HepG2 (cell line): ENCODE results near the gene EXOC3L4. TPM values are rescaled to one million over a fixed set of nuclear protein-coding genes. Genes with fewer than 3 reads are reported as not detected.
A peak's percentile ranks its signal among the peaks of the same experiment; 100 is the strongest.

Experiments
- CBX5 ChIP-seq: sonication (generic); formaldehyde crosslinking; IDR thresholded peaks from 2 replicates; pipeline ENCODE4 v1.4.0; 2020; ENCODE audit warnings: missing genetic modification reagents, borderline replicate concordance
- IRF2 ChIP-seq: IDR thresholded peaks from 2 replicates; pipeline ENCODE4 v1.6.1; 2018; ENCODE audit warnings: missing genetic modification reagents, missing compliant biosample characterization
- KDM6A ChIP-seq: IDR thresholded peaks from 2 replicates; pipeline ENCODE4 v1.6.1; 2016; ENCODE audit warnings: low read depth
- MATR3 ChIP-seq: sonication (generic); formaldehyde crosslinking; IDR thresholded peaks from 2 replicates; pipeline ENCODE4 v1.4.0; 2020; ENCODE audit warnings: missing genetic modification reagents
- MYNN ChIP-seq: sonication (generic); formaldehyde crosslinking; IDR thresholded peaks from 2 replicates; pipeline ENCODE4 v1.4.0; 2020; ENCODE audit warnings: mild to moderate bottlenecking, low read depth, missing genetic modification reagents
- PCBP2 ChIP-seq: fragments of 200-400 bp; formaldehyde crosslinking; optimal IDR thresholded peaks from 2 replicates; pipeline ENCODE3; 2018; ENCODE audit warnings: low read length, low read depth; ENCODE audit not compliant: poor library complexity, severe bottlenecking
- RBFOX2 ChIP-seq: fragments of 200-400 bp; formaldehyde crosslinking; IDR thresholded peaks from 2 replicates; pipeline ENCODE4 v1.6.1; 2017; ENCODE audit warnings: low read depth, mild to moderate bottlenecking, low read length
- STAT6 ChIP-seq: sonication (generic); formaldehyde crosslinking; IDR thresholded peaks from 2 replicates; pipeline ENCODE4 v1.4.0; 2020; ENCODE audit warnings: missing genetic modification reagents, mild to moderate bottlenecking, borderline replicate concordance
- ZFP36L2 ChIP-seq: sonication (generic); formaldehyde crosslinking; IDR thresholded peaks from 2 replicates; pipeline ENCODE4 v1.4.0; 2020; ENCODE audit warnings: missing genetic modification reagents
- ZFP37 ChIP-seq: sonication (generic); formaldehyde crosslinking; IDR thresholded peaks from 2 replicates; pipeline ENCODE4 v1.4.0; 2020; ENCODE audit warnings: missing genetic modification reagents, borderline replicate concordance
- ZNF121 ChIP-seq: sonication (generic); formaldehyde crosslinking; IDR thresholded peaks from 2 replicates; pipeline ENCODE4 v1.5.0; 2020; ENCODE audit warnings: mild to moderate bottlenecking, missing genetic modification reagents
- ZNF274 ChIP-seq: sonication (generic); formaldehyde crosslinking; IDR thresholded peaks from 2 replicates; pipeline ENCODE4 v1.5.1; 2020; ENCODE audit warnings: mild to moderate bottlenecking, missing genetic modification reagents
- ZNF3 ChIP-seq: IDR thresholded peaks from 2 replicates; pipeline ENCODE4 v1.7.0; 2017; ENCODE audit warnings: inconsistent platforms
- ZNF576 ChIP-seq: sonication (generic); formaldehyde crosslinking; IDR thresholded peaks from 2 replicates; pipeline ENCODE4 v1.4.0; 2020; ENCODE audit warnings: mild to moderate bottlenecking, missing genetic modification reagents
- ZNF580 ChIP-seq: IDR thresholded peaks from 2 replicates; pipeline ENCODE4 v1.6.1; 2016; ENCODE audit warnings: low read depth, borderline replicate concordance
- ZNF644 ChIP-seq: IDR thresholded peaks from 2 replicates; pipeline ENCODE4 v1.6.1; 2016; ENCODE audit warnings: low read depth
- ZNF7 ChIP-seq: IDR thresholded peaks from 2 replicates; pipeline ENCODE4 v1.6.1; 2016; ENCODE audit warnings: missing biosample characterization, missing genetic modification reagents
- ZNF746 ChIP-seq: sonication (generic); formaldehyde crosslinking; IDR thresholded peaks from 2 replicates; pipeline ENCODE4 v1.8.0; 2022; ENCODE audit warnings: mild to moderate bottlenecking, missing genetic modification reagents
- ZSCAN25 ChIP-seq: sonication (generic); formaldehyde crosslinking; IDR thresholded peaks from 2 replicates; pipeline ENCODE4 v1.8.0; 2022; ENCODE audit warnings: mild to moderate bottlenecking, missing genetic modification reagents
- polyA plus RNA-seq, 8 experiments: library from polyadenylated mRNA; depleted of rRNA in 3 of 8; stranded (reverse) in 7 of 8; unstranded in 1 of 8; fragments of >200 nt; fragmentation: Illumina TruSeq in 4 of 8; extraction: Trizol in 4 of 8; gene quantifications; 2 replicates each; pipeline versions ENCODE4 v1.2.1 to v1.2.3, GENCODE V29; 2011 to 2016; ENCODE audit warnings: low read depth in 4 of 8, missing spikeins in 1 of 8, mixed read lengths in 1 of 8; ENCODE audit not compliant: insufficient read depth in 1 of 8
- total RNA-seq, 5 experiments: library from RNA; depleted of rRNA; stranded (reverse); fragments of >200 nt; fragmentation: Illumina TruSeq; extraction: Trizol; gene quantifications; 2 replicates each; pipeline ENCODE4 v1.2.3, GENCODE V29; 2016; ENCODE audit warnings: low read depth in 1 of 5
- TF ChIP-seq, protein P1 (sequence below): sonication (generic); formaldehyde crosslinking; IDR thresholded peaks from 2 replicates; pipeline ENCODE4 v1.4.0; 2020; ENCODE audit warnings: missing genetic modification reagents, borderline replicate concordance
- TF ChIP-seq, protein P2 (sequence below): sonication (generic); formaldehyde crosslinking; IDR thresholded peaks from 2 replicates; pipeline ENCODE4 v1.4.0; 2020; ENCODE audit warnings: missing genetic modification reagents
- TF ChIP-seq, protein P3 (sequence below): sonication (generic); formaldehyde crosslinking; IDR thresholded peaks from 2 replicates; pipeline ENCODE4 v1.4.0; 2020; ENCODE audit warnings: low read depth, mild to moderate bottlenecking, missing genetic modification reagents

EXOC3L4 gene
- total and polyA plus RNA-seq, 2 of the 13 experiments (the other 11 are each of a cell fraction or from before 2014, with no cell fraction given), result 11.8 to 27.0 TPM

- TF ChIP-seq, protein P1, sequence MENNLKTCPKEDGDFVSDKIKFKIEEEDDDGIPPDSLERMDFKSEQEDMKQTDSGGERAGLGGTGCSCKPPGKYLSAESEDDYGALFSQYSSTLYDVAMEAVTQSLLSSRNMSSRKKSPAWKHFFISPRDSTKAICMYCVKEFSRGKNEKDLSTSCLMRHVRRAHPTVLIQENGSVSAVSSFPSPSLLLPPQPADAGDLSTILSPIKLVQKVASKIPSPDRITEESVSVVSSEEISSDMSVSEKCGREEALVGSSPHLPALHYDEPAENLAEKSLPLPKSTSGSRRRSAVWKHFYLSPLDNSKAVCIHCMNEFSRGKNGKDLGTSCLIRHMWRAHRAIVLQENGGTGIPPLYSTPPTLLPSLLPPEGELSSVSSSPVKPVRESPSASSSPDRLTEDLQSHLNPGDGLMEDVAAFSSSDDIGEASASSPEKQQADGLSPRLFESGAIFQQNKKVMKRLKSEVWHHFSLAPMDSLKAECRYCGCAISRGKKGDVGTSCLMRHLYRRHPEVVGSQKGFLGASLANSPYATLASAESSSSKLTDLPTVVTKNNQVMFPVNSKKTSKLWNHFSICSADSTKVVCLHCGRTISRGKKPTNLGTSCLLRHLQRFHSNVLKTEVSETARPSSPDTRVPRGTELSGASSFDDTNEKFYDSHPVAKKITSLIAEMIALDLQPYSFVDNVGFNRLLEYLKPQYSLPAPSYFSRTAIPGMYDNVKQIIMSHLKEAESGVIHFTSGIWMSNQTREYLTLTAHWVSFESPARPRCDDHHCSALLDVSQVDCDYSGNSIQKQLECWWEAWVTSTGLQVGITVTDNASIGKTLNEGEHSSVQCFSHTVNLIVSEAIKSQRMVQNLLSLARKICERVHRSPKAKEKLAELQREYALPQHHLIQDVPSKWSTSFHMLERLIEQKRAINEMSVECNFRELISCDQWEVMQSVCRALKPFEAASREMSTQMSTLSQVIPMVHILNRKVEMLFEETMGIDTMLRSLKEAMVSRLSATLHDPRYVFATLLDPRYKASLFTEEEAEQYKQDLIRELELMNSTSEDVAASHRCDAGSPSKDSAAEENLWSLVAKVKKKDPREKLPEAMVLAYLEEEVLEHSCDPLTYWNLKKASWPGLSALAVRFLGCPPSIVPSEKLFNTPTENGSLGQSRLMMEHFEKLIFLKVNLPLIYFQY (CRISPR knock-in tag), result no peak
- TF ChIP-seq RBFOX2, result peak; percentile 67
- TF ChIP-seq ZNF3, result no peak
- no peak for TF ChIP-seq ZFP36L2 (CRISPR knock-in tag)
- TF ChIP-seq, protein P2, sequence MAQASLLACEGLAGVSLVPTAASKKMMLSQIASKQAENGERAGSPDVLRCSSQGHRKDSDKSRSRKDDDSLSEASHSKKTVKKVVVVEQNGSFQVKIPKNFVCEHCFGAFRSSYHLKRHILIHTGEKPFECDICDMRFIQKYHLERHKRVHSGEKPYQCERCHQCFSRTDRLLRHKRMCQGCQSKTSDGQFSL (CRISPR knock-in tag), result 0 out of 2 replicates have a peak, but pooled peaks have one; percentile 31
- TF ChIP-seq ZNF746 (CRISPR knock-in tag), result no peak
- no peak for TF ChIP-seq STAT6 (CRISPR knock-in tag)
- TF ChIP-seq PCBP2, result no peak
- no peak for TF ChIP-seq ZSCAN25
- no peak for TF ChIP-seq ZFP37 (CRISPR knock-in tag)
- TF ChIP-seq KDM6A, result no peak
- TF ChIP-seq ZNF121 (CRISPR knock-in tag), result no peak
- no peak for TF ChIP-seq IRF2
- TF ChIP-seq ZNF274, result peak; percentile 71; the same call in 1 of the 2 replicates
- no peak for TF ChIP-seq ZNF576
- no peak for TF ChIP-seq ZNF580 (CRISPR knock-in tag)
- TF ChIP-seq, protein P3, sequence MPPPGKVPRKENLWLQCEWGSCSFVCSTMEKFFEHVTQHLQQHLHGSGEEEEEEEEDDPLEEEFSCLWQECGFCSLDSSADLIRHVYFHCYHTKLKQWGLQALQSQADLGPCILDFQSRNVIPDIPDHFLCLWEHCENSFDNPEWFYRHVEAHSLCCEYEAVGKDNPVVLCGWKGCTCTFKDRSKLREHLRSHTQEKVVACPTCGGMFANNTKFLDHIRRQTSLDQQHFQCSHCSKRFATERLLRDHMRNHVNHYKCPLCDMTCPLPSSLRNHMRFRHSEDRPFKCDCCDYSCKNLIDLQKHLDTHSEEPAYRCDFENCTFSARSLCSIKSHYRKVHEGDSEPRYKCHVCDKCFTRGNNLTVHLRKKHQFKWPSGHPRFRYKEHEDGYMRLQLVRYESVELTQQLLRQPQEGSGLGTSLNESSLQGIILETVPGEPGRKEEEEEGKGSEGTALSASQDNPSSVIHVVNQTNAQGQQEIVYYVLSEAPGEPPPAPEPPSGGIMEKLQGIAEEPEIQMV (CRISPR knock-in tag), result no peak
- TF ChIP-seq CBX5 (CRISPR knock-in tag), result no peak
- no peak for TF ChIP-seq MATR3
- TF ChIP-seq ZNF644 (CRISPR knock-in tag), result no peak
- no peak for TF ChIP-seq MYNN (CRISPR knock-in tag)
- TF ChIP-seq ZNF7 (CRISPR knock-in tag), result no peak
Observed at GRCh38 chr14:103113774-103114173, 19.2 kb downstream of the EXOC3L4 start (continued).
